Measurements from ENCODE around the gene C1orf35.

Gene C1orf35

GRCh38 chr1:228102791-228103620 is at the start of gene C1orf35:
TSS of gene C1orf35 (minus strand) at chr1:228103325. CDS start at chr1:228103227, 98 bp downstream.
- peak; percentile 74 for DNase-seq

DNA sequence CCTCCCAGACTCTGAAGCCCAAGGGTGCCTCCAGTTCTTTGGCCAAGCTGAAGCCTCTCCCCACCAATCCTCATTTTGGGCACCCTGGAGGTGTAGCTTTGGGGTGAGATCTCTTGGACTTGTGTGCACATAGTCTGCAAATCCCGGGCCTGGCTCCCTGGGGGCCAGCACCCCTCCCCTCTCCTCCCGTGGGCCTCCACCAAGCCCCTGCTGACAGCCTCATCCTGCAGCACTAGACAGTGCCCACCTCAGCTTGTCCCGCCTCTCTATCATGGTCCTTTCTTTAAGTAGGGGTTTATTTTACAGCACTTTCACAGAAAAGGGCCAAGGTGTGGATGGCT is 49.8 kb upstream of the C1orf35 start:
- DNase-seq, result no peak

DNA sequence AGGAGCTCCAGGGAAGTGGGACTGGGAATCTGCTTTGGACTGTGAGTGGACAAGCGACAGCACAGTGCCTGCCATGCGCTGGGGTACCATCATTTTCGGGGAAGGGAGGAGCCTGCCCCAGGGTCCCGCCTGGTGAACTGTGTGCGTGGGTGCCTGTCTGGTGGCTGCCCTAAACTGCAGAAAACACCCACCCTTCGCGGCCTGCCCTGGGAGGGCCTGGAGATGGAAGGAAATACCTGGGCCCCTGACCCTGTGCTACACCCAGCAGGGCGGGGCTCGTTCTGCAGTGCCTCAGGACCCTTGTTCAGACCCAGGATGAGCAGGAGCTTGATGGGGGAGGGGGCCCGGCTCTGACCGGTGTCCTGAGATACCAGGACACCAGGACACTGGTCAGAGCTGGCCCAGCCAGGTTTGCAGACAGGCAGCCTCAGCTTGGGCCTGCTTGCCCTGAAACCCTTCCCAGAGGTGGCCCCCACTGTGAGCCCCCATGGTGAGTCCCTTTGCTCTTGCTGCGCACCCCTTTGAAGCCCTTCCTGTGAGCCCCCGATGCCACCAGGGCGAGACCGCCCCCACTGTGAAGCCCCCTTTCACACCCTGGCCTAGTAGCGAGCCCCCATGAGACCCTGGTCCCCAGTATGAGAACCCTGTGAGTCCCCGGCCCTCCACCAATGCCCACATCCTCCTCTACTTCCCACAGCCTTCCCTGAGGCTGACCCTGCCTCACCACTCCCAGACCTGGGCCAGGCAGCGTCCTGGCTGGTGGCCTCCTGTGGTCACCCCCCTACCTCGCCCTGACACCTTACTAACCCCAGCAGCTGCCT is 49.2 kb upstream of the C1orf35 start:
- no peak for DNase-seq

GRCh38 chr1:228151180-228151925 is 48.2 kb upstream of the C1orf35 start:
- DNase-seq, result no peak

DNA sequence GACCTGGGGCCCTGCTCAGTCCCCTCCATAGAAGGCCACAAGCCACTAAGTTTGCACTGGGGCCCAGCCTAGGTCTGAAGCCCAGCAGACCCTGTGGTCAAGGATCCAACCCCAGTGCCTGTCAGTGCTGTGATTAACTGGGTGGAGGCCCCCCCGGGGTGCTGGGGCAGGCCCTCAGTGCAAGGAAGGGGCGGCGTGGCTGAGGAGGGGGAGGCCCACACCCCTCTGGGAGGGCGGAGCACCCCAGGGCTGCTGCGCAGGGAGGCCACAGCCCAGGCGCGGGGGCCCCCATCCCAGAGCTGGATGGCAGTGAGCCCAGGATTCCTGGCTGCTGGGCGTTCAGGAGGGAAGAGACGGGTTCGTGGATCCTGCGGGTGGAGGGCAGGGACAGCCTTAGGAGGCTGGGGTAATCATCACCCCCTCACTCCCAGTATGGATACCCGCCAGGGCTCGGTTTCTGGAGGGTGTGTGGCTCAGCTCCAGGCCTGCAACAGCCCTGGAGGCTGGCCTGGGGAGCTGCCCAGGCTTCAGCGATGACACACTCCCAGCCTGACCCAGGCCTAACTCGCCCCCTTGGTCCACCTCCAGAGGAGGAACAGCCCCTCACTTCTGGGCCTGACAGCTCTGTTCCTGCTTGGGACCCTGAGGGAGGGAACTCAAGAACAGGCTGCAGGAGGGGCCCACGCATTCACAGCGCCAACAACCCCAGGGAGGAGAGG is 47.5 kb upstream of the C1orf35 start:
- no peak for DNase-seq

- DNase-seq, result no peak
These were observed 47.0 kb upstream of the C1orf35 start for GRCh38 chr1:228150120-228150460.

- no peak for DNase-seq
These were observed 46.4 kb upstream of the C1orf35 start, which contains the start of gene GJC2 for GRCh38 chr1:228149406-228150119. TSS of gene GJC2 (plus strand) at chr1:228149930. CDS start at chr1:228157759, 7,829 bp downstream.

- DNase-seq, result no peak
These were observed 45.8 kb upstream of the C1orf35 start for GRCh38 chr1:228148935-228149405.

DNA sequence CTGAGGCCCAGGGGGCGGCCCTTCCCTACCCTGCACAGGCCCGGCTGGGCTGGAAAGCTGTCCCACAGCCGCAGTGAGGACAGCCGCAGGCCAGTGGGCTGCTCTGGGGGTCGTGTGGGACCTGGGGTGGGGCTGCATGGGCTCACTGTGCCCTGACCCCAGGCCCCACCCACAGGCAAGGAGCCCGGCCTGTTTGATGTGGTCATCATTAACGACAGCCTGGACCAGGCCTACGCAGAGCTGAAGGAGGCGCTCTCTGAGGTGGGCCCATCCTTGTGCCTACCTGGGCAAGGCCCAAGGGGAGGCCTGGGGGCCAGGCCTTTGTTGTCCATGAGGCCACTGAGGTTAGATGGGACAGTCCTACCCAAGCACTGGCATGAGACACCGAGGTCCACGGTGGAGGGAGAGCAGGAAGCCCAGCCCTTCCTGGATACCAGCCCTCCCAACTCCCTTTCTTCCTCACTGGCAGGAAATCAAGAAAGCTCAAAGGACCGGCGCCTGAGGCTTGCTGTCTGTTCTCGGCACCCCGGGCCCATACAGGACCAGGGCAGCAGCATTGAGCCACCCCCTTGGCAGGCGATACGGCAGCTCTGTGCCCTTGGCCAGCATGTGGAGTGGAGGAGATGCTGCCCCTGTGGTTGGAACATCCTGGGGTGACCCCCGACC is 45.2 kb upstream of the C1orf35 start:
- DNase-seq, result no peak

DNA sequence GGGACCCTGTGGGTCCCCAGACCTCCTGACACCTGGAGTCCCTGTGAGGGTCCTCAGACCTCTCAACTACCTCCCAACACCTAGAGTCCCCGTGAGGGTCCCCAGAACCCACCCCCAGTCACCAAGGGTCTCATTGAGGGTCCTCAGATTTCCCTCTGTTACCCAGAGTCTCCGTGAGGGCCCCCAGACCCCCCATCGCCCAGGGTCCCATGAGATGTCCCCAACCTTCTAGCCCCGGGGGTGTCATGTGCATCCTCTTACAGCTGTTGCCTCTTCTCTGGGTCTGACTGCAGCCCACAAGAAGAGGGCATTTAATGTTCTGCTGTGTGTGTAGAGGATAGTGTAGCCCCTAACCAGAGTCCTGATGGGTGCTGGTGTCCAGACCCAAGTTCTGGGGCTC is 44.6 kb upstream of the C1orf35 start:
- DNase-seq, result no peak

- no peak for DNase-seq
These were observed 44.1 kb upstream of the C1orf35 start for GRCh38 chr1:228147151-228147693.

- DNase-seq, result no peak
These were observed 43.5 kb upstream of the C1orf35 start for GRCh38 chr1:228146417-228147150.

GRCh38 chr1:228145463-228146416 is 42.6 kb upstream of the C1orf35 start:
- no peak for DNase-seq

DNA sequence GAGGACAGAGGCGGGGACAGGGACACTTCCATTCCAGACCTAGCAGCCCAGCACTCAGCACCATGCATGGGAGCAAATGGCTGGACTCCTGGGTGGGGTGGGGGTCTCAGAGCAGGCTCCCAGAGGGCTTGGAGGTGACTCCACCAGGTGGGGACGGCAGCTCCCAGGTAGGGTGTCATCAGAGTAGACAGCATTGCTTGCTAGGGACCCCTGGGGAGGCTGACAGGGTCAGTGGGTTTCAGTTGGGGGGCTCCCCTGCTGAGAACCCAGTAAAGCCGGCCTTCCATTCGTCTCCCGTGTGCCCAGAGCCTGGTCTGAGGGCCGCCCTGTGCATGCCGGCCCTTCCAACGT is 41.8 kb upstream of the C1orf35 start:
- no peak for DNase-seq

DNA sequence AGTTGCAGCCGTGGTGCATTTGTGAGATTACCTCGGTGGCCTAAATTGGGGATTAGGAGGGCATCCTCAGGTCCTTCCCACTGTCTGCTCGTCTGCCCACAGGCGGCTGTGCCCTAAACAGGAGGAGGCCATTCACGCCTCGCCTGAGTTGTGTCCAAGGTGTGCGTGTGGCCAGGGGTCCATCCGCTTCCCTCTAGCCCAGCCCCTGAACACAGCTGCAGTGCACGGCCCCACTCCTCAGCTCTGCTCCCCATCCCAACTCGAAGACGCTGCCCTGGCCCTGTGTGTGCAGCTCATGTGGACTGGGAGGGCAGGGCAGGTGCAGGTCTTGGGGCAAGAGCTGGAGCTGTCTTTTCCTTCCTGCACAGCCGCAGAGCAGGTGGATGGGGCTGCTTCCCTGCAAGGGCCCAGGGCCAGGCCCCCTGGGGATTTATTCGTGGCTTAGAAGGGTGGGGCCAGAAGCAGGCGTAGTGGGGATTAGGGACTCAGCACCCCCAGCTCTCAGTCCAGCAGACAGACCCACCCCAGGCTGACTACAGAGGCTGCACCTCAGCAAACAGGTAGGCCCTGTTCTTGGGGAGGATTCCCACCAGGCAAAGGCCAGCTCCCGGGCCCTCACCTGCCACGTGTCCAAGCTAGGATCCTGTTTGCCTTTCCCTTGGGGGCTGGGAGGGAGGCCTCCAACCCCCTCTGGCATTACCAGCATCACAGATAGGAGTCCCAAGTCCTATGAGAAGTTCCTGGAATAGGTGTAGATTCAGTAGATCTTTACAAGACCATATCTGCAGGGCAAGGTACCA is 41.3 kb upstream of the C1orf35 start:
- DNase-seq, result no peak

DNA sequence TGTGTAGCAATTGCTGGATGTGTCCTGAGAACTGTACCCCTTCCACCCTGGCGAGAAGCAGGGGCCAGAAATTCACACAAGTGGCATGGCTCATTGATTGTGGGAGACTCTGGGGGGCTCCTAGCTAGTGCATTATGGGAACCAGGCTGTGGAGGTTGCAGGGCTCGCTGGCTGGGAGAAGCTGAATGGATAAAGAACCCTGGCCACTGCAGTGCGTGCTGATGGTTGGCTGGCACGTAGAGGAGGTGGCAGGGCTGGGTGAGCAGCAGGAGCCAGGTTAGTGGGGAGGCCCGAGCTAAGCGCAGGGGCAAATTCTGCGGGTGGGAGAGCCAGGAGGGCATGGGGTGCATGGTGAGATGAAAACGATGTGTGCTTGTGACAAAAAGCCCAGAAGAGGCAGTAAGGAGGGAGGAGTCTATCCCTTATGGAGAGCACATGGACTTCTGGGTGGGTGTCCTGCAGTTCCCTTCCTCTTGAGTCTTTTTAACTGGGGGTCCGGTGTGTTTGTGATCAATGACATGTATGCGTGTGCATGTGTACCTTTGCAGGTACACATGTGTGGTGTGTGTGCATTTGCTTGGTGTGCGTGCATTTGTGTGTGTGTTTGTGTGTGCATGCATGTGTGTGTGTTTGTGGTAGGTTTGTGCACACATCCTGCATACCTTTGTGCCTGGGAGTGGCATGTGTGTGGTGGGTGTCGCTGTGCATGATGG is 40.5 kb upstream of the C1orf35 start:
- DNase-seq, result no peak

DNA sequence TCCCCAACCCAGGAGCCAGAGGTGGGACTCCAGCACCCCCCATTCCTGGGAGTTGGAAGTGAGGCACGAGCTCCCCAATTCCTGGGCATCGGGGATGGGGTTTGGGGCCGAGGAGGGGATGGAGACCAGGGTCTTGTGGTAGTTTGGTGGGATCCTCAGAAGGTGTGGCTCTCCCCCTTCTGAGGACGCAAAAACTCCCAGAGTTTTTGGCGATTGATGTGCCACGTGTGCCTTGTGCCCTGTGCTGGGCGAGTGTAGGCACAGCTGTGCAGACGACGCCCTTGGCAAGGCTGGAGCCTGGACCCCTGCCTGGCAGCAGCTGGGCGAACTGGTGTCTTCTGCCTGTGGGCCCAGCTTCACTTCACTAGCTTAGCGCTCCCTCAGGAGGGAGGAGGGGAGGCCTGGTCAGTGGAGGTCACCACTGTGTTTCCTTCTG is 39.6 kb upstream of the C1orf35 start:
- DNase-seq, result no peak
